HG03378 (cell line): ENCODE measurements around the gene ITGB1BP1.

ENCODE experiments used
- ATAC-seq: cut with Tn5 transposase; IDR thresholded peaks from one replicate; pipeline ENCODE4 v1.9.1; 2021; ENCODE audit warnings: mild to moderate bottlenecking, moderate library complexity; ENCODE audit not compliant: unreplicated experiment

Gene ITGB1BP1

GRCh38 chr2:9355270-9355669 is 68.1 kb downstream of the ITGB1BP1 start:
- no peak for ATAC-seq

- no peak for ATAC-seq
These were observed 69.0 kb downstream of the ITGB1BP1 start for GRCh38 chr2:9354318-9354717.
